GM12873 (cell line): Measurements from ENCODE around the gene PERCC1.

Experiments
- CTCF ChIP-seq: IDR thresholded peaks from 2 replicates; pipeline ENCODE4 v1.5.1; 2012; ENCODE audit warnings: low read depth, mild to moderate bottlenecking, moderate library complexity, low read length, control low read depth; ENCODE audit not compliant: insufficient read depth; ENCODE audit errors: missing control alignments

The PERCC1 gene

GRCh38 chr16:1455190-1456171 is 24.6 kb downstream of the PERCC1 start:
- no peak for TF ChIP-seq CTCF

DNA sequence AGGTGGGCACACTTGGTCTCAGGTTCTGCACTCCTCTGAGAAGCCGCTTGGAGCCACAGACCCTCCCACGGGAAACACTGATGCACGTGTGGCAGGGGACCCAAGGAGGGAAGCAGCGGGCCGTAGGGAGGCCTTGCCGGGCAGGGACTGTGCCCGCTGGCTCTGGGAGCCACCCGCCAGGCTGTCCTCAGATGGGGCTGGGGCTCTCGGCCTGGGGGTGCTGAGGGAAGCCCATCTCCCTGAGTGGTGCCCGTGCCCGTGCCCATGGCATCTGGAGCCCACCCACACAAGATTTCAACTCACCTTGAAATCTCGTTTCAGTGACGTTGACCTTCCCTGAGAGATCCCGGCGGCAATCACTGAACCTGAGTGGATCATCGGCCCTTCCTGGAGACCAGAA is 26.1 kb downstream of the PERCC1 start:
- no peak for TF ChIP-seq CTCF

DNA sequence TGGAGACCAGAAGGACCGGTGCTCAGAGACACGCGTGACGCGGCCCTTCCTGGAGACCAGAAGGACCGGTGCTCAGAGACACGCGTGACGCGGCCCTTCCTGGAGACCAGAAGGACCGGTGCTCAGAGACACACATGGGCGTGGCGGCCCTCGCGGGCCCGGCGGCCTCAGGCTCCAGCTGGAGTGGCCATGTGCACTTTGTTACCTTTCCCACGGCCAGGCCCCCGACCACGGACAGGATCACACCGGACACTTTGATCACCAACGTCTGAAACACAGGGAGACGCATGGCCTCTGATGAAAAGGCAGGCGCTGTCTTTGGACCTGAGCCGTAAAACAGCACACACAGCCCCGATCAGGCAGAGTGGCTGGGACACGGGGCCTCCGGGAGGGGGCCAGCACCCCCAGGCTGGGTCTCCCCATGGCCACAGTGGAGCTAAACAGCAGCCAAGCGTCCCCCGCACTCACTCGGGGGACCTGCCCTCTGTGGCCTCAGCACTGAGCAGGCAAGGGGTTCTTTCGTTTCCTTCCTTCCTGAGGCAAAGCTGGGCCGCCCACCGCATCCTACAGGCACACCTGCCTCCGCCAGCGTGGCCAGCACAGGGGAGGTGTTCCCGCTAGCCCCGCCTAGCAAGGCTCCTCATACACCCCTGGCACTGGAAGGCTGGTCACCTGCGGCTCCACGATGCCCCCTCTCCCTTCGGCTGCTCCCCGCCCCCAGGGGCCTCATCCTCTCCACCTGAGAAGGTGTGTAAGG is 26.8 kb downstream of the PERCC1 start:
- TF ChIP-seq CTCF = no peak

GRCh38 chr16:1458336-1458976 is 27.6 kb downstream of the PERCC1 start:
- no peak for TF ChIP-seq CTCF

GRCh38 chr16:1458977-1459341 is 28.1 kb downstream of the PERCC1 start:
- no peak for TF ChIP-seq CTCF

DNA sequence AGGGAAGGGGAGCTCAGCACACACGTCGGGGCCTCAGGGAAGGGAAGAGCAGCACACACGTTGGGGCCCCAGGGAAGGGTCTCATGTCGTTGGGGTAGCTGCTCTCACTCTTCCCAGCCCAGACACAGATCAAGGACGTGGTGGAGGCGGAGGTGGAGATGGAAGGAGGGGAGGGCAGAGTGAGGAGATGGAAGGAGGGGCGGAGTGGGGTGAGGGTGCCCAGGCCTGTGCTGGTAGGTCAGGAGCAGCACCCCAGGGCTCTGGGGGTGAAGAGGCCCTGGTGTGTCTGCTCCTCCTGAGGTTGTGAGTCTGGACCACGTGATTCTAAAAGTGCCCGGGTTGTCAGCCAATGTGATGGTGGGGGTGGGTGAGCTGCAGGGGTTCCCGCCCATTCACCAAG is 29.1 kb downstream of the PERCC1 start:
- TF ChIP-seq CTCF = no peak
